ENCODE data around the gene SLC30A3.

Gene SLC30A3

GRCh38 chr2:27258051-27258450 lies 4.8 kb downstream of the SLC30A3 start:
- no peak overlapping the region for H3K4me3 Mint-ChIP-seq
- H3K27ac Mint-ChIP-seq, result no peak overlapping the region
- no peak for DNase-seq (ENCODE audit: low spot score)
- H3K4me1 Mint-ChIP-seq (ENCODE audit: low read depth), result peaks cover under 1% of the 10 kb centered on the region
- peaks cover 30% of the 10 kb centered on the region for H3K27me3 Mint-ChIP-seq (ENCODE audit: low read depth)
- H3K36me3 Mint-ChIP-seq (ENCODE audit: low read depth), result no peaks in the 10 kb centered on the region
- H3K9me3 Mint-ChIP-seq, result no peaks in the 10 kb centered on the region

GRCh38 chr2:27256855-27257454 lies 5.9 kb downstream of the SLC30A3 start:
- Mint-ChIP-seq H3K4me3 (no peak overlapping the region), H3K27me3 (ENCODE audit: low read depth) (peaks cover 28% of the 10 kb centered on the region), H3K9me3 (no peaks in the 10 kb centered on the region), H3K4me1 (ENCODE audit: low read depth) (no peaks in the 10 kb centered on the region), H3K27ac (no peak overlapping the region), H3K36me3 (ENCODE audit: low read depth) (no peaks in the 10 kb centered on the region)
- no peak for DNase-seq (ENCODE audit: low spot score)

- no peak for DNase-seq (ENCODE audit: low spot score)
- no peaks in the 10 kb centered on the region for H3K9me3 Mint-ChIP-seq
- H3K27ac Mint-ChIP-seq, result no peak overlapping the region
- peaks cover 19% of the 10 kb centered on the region for H3K27me3 Mint-ChIP-seq (ENCODE audit: low read depth)
- no peaks in the 10 kb centered on the region for H3K36me3 Mint-ChIP-seq (ENCODE audit: low read depth)
- H3K4me3 Mint-ChIP-seq, result no peak overlapping the region
- H3K4me1 Mint-ChIP-seq (ENCODE audit: low read depth), result no peaks in the 10 kb centered on the region
Measured at GRCh38 chr2:27255660-27256059, 7.2 kb downstream of the SLC30A3 start.

- no peak for DNase-seq (ENCODE audit: low spot score)
- no peaks in the 10 kb centered on the region for H3K4me1 Mint-ChIP-seq (ENCODE audit: low read depth)
- no peaks in the 10 kb centered on the region for H3K36me3 Mint-ChIP-seq (ENCODE audit: low read depth)
- peaks cover 15% of the 10 kb centered on the region for H3K27me3 Mint-ChIP-seq (ENCODE audit: low read depth)
- H3K4me3 Mint-ChIP-seq, result no peak overlapping the region
- no peaks in the 10 kb centered on the region for H3K9me3 Mint-ChIP-seq
- H3K27ac Mint-ChIP-seq, result no peak overlapping the region
Measured at GRCh38 chr2:27255187-27255586, 7.7 kb downstream of the SLC30A3 start.

GRCh38 chr2:27251766-27252165 lies 11.1 kb downstream of the SLC30A3 start:
- Mint-ChIP-seq H3K27me3 (ENCODE audit: low read depth) (peaks cover 6% of the 10 kb centered on the region), H3K9me3 (no peaks in the 10 kb centered on the region), H3K36me3 (ENCODE audit: low read depth) (no peaks in the 10 kb centered on the region), H3K27ac (no peak overlapping the region), H3K4me3 (no peak overlapping the region), H3K4me1 (ENCODE audit: low read depth) (no peaks in the 10 kb centered on the region)
- no peak for DNase-seq (ENCODE audit: low spot score)

GRCh38 chr2:27250652-27251379 lies 12.0 kb downstream of the SLC30A3 start:
- no peaks in the 10 kb centered on the region for H3K36me3 Mint-ChIP-seq (ENCODE audit: low read depth)
- H3K27ac Mint-ChIP-seq, result no peak overlapping the region
- no peak for DNase-seq (ENCODE audit: low spot score)
- no peaks in the 10 kb centered on the region for H3K9me3 Mint-ChIP-seq
- no peak overlapping the region for H3K4me3 Mint-ChIP-seq
- H3K27me3 Mint-ChIP-seq (ENCODE audit: low read depth), result peaks cover 6% of the 10 kb centered on the region
- no peaks in the 10 kb centered on the region for H3K4me1 Mint-ChIP-seq (ENCODE audit: low read depth)

- Mint-ChIP-seq H3K9me3 (no peaks in the 10 kb centered on the region), H3K36me3 (ENCODE audit: low read depth) (no peaks in the 10 kb centered on the region), H3K4me1 (ENCODE audit: low read depth) (no peaks in the 10 kb centered on the region), H3K27me3 (ENCODE audit: low read depth) (peaks cover 6% of the 10 kb centered on the region), H3K4me3 (no peak overlapping the region), H3K27ac (no peak overlapping the region)
- peak; percentile 67 for DNase-seq (ENCODE audit: low spot score)
Measured at GRCh38 chr2:27249891-27250651, 12.8 kb downstream of the SLC30A3 start.

- H3K4me1 Mint-ChIP-seq (ENCODE audit: low read depth), result no peaks in the 10 kb centered on the region
- H3K27me3 Mint-ChIP-seq (ENCODE audit: low read depth), result peaks cover 4% of the 10 kb centered on the region
- DNase-seq (ENCODE audit: low spot score), result no peak
- no peaks in the 10 kb centered on the region for H3K9me3 Mint-ChIP-seq
- no peak overlapping the region for H3K4me3 Mint-ChIP-seq
- H3K27ac Mint-ChIP-seq, result no peak overlapping the region
- H3K36me3 Mint-ChIP-seq (ENCODE audit: low read depth), result no peaks in the 10 kb centered on the region
Measured at GRCh38 chr2:27249159-27249890, 13.5 kb downstream of the SLC30A3 start.

- no peak overlapping the region for H3K4me3 Mint-ChIP-seq
- no peak overlapping the region for H3K27ac Mint-ChIP-seq
- DNase-seq (ENCODE audit: low spot score), result no peak
- H3K9me3 Mint-ChIP-seq, result no peaks in the 10 kb centered on the region
- no peaks in the 10 kb centered on the region for H3K4me1 Mint-ChIP-seq (ENCODE audit: low read depth)
- no peaks in the 10 kb centered on the region for H3K36me3 Mint-ChIP-seq (ENCODE audit: low read depth)
- peaks cover 4% of the 10 kb centered on the region for H3K27me3 Mint-ChIP-seq (ENCODE audit: low read depth)
Measured at GRCh38 chr2:27247893-27248292, 15.0 kb downstream of the SLC30A3 start.

- H3K4me3 Mint-ChIP-seq, result no peak overlapping the region
- no peak overlapping the region for H3K27ac Mint-ChIP-seq
- H3K27me3 Mint-ChIP-seq (ENCODE audit: low read depth), result no peaks in the 10 kb centered on the region
- no peaks in the 10 kb centered on the region for H3K9me3 Mint-ChIP-seq
- H3K4me1 Mint-ChIP-seq (ENCODE audit: low read depth), result no peaks in the 10 kb centered on the region
- peaks cover 14% of the 10 kb centered on the region for H3K36me3 Mint-ChIP-seq (ENCODE audit: low read depth)
- no peak for DNase-seq (ENCODE audit: low spot score)
Measured at GRCh38 chr2:27245626-27246025, 17.2 kb downstream of the SLC30A3 start.

GRCh38 chr2:27245116-27245515 lies 17.7 kb downstream of the SLC30A3 start:
- H3K27ac Mint-ChIP-seq, result no peak overlapping the region
- no peaks in the 10 kb centered on the region for H3K27me3 Mint-ChIP-seq (ENCODE audit: low read depth)
- no peak for DNase-seq (ENCODE audit: low spot score)
- H3K4me3 Mint-ChIP-seq, result no peak overlapping the region
- H3K9me3 Mint-ChIP-seq, result no peaks in the 10 kb centered on the region
- H3K4me1 Mint-ChIP-seq (ENCODE audit: low read depth), result no peaks in the 10 kb centered on the region
- H3K36me3 Mint-ChIP-seq (ENCODE audit: low read depth), result peaks cover 19% of the 10 kb centered on the region

- H3K27me3 Mint-ChIP-seq (ENCODE audit: low read depth), result no peaks in the 10 kb centered on the region
- no peak for DNase-seq (ENCODE audit: low spot score)
- H3K9me3 Mint-ChIP-seq, result no peaks in the 10 kb centered on the region
- no peak overlapping the region for H3K27ac Mint-ChIP-seq
- no peaks in the 10 kb centered on the region for H3K4me1 Mint-ChIP-seq (ENCODE audit: low read depth)
- H3K36me3 Mint-ChIP-seq (ENCODE audit: low read depth), result peaks cover 27% of the 10 kb centered on the region
- no peak overlapping the region for H3K4me3 Mint-ChIP-seq
Measured at GRCh38 chr2:27243391-27244130, 19.3 kb downstream of the SLC30A3 start.

GRCh38 chr2:27242614-27242951 lies 20.3 kb downstream of the SLC30A3 start:
- Mint-ChIP-seq H3K4me1 (ENCODE audit: low read depth) (no peaks in the 10 kb centered on the region), H3K27me3 (ENCODE audit: low read depth) (no peaks in the 10 kb centered on the region), H3K36me3 (ENCODE audit: low read depth) (peaks cover 35% of the 10 kb centered on the region), H3K27ac (no peak overlapping the region), H3K9me3 (no peaks in the 10 kb centered on the region), H3K4me3 (no peak overlapping the region)
- DNase-seq (ENCODE audit: low spot score), result no peak
